Right lung (tissue), 5 donors: ENCODE data around the gene ADSS2. TPM values are rescaled to one million over a fixed set of nuclear protein-coding genes. Genes with fewer than 3 reads are reported as not detected.
"Not testable (repeated sequence)": the region's sequence is repeated elsewhere in the genome, so short reads cannot be mapped to it uniquely, and the experiment has no call there.

Experiments
- DNase-seq, 2 donors: peaks; one replicate each; pipeline ENCODE4 v3.0.0-alpha.2; 2013
- polyA plus RNA-seq, 5 donors: library from polyadenylated mRNA; unstranded; fragments of 120-200 nt; gene quantifications; one replicate each; pipeline versions ENCODE4 v1.2.1 to v1.2.3, GENCODE V29; 2013; ENCODE audit warnings: inconsistent platforms in 1 of 5, low replicate concordance in 1 of 5; ENCODE audit not compliant: insufficient read length in 5 of 5, insufficient read depth in 1 of 5

ADSS2 gene
- polyA plus RNA-seq, 5 donors = 43.6 to 60.7 (median 55.2) TPM

DNA sequence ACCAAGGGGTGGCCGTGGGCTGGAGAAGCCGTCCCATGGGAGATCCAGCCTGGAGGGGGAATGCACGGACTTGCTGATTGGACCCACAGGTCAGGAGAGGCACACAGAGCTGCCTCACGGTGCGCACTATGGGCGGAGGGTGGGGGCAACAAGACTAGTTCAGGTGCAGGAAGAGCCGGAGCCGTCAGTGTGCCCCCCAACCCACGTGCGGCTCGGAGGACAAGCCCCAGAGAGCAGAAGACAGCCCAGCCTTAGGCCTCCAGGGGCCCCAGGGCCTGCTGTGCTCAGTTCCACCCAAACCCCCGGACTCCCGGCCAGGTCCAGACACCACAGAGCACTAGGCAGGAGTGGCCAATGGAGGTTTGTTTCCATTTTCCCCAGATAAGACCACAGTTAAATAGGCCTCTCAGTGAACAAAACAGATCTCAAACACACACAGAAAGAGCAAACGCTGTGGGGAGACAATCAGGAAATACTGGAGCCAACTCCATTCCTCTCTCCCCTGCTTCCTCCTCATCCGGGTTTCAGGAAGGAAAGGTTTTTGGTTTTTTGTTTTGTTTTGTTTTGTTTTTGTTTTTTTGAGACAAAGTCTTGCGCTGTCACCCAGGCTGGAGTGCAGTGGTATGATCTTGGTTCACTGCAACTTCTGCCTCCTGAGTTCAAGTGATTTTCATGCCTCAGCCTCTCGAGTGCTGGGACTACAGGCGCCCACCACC, 84.2 kb downstream of the ADSS2 start:
- no peak for DNase-seq

DNA sequence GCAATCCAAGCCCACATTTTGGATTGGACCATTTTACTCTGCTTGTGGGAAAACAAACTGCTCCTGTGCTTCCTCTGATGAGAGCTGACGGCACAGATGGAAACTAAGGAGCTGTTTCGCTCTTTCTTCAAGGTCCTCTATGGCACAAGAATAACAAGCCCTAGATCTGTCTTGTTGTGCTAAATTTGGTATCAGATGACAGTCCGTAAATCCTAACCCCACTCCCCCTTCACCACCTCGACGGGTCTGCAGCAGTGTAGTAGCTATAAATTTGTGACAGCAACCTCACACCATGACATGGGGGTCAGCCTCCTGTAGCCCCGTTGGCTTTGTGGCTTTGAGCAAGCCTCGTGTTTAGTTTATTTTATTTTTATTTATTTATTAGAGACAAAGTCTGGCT, 85.9 kb downstream of the ADSS2 start:
- no peak for DNase-seq

DNA sequence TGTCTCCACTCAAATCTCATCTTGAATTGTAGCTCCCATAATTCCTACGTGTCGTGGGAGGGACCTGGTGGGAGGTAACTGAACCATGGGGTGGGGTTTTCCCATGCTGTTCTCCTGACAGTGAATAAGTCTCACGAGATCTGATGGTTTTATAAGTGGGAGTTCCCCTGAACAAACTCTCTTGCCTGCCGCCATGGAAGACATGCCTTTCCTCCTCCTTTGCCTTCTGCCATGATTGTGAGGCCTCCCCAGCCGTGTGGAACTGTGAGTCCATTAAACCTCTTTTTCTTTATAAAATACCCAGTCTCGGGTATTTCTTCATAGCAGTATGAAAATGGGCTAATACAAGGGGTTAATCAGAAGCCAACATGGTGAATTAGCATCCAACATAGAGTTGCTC, 86.4 kb downstream of the ADSS2 start:
- not testable (repeated sequence) for DNase-seq

DNA sequence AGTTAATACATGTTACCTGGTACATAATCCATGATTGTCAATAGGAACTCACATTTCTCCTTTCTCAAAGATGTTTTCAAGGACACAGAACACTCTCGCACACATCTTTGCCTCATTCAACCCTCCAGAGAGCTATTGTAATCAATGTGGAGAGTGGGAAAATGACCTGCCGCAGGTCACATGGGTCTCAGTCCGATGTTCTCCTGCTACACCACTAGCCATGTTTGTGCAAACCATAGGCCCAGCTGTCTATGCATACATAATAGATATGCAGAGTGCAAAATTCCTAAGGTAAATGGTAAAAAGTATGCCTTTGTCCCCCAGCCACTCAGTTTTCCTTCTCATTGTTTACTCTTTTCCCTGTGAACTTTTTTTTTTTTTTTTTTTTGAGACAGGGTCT, 89.2 kb downstream of the ADSS2 start:
- no peak for DNase-seq

DNA sequence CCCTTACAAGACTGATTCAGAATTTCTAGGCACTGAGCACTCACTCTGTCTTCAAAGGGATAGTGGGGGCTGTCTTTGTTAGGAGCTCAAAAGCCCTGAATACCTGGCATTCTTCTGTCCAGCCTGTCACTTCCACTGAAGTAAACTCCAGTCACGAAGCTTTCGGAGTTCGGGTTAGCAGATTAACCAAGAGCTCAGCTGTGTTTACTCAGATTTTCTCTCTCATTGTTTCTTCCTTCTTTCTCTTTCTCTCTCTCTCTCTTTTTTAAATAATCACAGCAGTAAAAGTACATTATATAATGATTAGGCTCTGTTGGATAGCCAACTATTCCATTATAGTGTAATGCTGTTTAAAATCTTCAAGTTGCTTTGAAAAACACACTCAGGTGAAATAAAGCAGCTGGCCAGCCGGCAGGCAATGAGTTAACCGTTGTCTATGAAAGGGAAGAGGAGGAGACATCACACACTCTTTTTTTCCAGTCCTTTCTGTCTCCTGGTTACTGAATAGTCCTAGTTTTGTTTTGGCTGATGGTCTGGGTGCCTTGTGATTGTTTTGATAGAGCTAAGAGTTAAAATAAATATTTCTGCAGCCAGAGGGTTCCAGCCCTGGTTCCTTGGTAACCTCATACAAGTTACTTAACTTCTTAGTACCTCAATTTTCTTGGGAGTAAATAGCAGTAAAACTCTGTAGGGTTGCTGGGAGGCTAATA, 89.8 kb downstream of the ADSS2 start:
- DNase-seq = peak; percentile 60 to 76

Other genes with a start within 250 kb of the ADSS2 start
- 1 to 10 TPM in 4 of 5 donors, under 1 TPM in 1; 0.91 to 3.0 (median 1.7) TPM for gene CATSPERE, start 9.4 kb upstream of the ADSS2 start, polyA plus RNA-seq
- gene DESI2, start 201.2 kb upstream of the ADSS2 start, polyA plus RNA-seq = 10 to 100 TPM; 57.7 to 76.0 (median 71.0) TPM